NCI-H345 treated with DMSO at 0.1 percent for 48 hours (cell line): ENCODE measurements around the gene SUPT20HL2.
"Not testable (repeated sequence)": the region's sequence is repeated elsewhere in the genome, so short reads cannot be mapped to it uniquely, and the experiment has no call there.

ENCODE experiments used
- DNase-seq: peaks from one replicate; lab custom pipeline; 2025; ENCODE audit not compliant: unreplicated experiment; lab: John Stamatoyannopoulos, UW

The SUPT20HL2 gene

GRCh38 chrX:24310916-24311315 is 3.0 kb downstream of the SUPT20HL2 start:
- not testable (repeated sequence) for DNase-seq

- not testable (repeated sequence) for DNase-seq
Observed at GRCh38 chrX:24309580-24310374, 4.1 kb downstream of the SUPT20HL2 start.

GRCh38 chrX:24308803-24309202 is 5.1 kb downstream of the SUPT20HL2 start:
- not testable (repeated sequence) for DNase-seq

- no peak for DNase-seq
Observed at GRCh38 chrX:24306440-24306839, 7.4 kb downstream of the SUPT20HL2 start.

- DNase-seq: no peak
Observed at GRCh38 chrX:24305905-24306304, 8.0 kb downstream of the SUPT20HL2 start.

- no peak for DNase-seq
Observed at GRCh38 chrX:24301806-24302205, 12.1 kb downstream of the SUPT20HL2 start.

GRCh38 chrX:24301060-24301459 is 12.8 kb downstream of the SUPT20HL2 start:
- DNase-seq: no peak

- no peak for DNase-seq
Observed at GRCh38 chrX:24298191-24298590, 15.7 kb downstream of the SUPT20HL2 start.

- DNase-seq: no peak
Observed at GRCh38 chrX:24294619-24295018, 19.2 kb downstream of the SUPT20HL2 start.

GRCh38 chrX:24293412-24293811 is 20.5 kb downstream of the SUPT20HL2 start:
- DNase-seq: no peak

- no peak for DNase-seq
Observed at GRCh38 chrX:24292353-24292752, 21.5 kb downstream of the SUPT20HL2 start.

- DNase-seq: no peak
Observed at GRCh38 chrX:24285082-24285481, 28.8 kb downstream of the SUPT20HL2 start.

- no peak for DNase-seq
Observed at GRCh38 chrX:24283127-24283794, 30.6 kb downstream of the SUPT20HL2 start.

- DNase-seq: no peak
Observed at GRCh38 chrX:24282381-24283126, 31.3 kb downstream of the SUPT20HL2 start.

- DNase-seq: no peak
Observed at GRCh38 chrX:24277405-24277804, 36.5 kb downstream of the SUPT20HL2 start.

GRCh38 chrX:24276015-24276414 is 37.9 kb downstream of the SUPT20HL2 start:
- no peak for DNase-seq

GRCh38 chrX:24271262-24271661 is 42.6 kb downstream of the SUPT20HL2 start:
- no peak for DNase-seq

- DNase-seq: no peak
Observed at GRCh38 chrX:24268786-24269185, 45.1 kb downstream of the SUPT20HL2 start.

GRCh38 chrX:24266996-24267395 is 46.9 kb downstream of the SUPT20HL2 start:
- DNase-seq: no peak

GRCh38 chrX:24264383-24264782 is 49.5 kb downstream of the SUPT20HL2 start:
- no peak for DNase-seq

- DNase-seq: no peak
Observed at GRCh38 chrX:24262309-24262708, 51.6 kb downstream of the SUPT20HL2 start.
